Naive thymus-derived CD4-positive, alpha-beta T cell (primary cell): ENCODE results near the gene KRT34. TPM values are rescaled to one million over a fixed set of nuclear protein-coding genes. Genes with fewer than 3 reads are reported as not detected.

ENCODE experiments used
- ATAC-seq: fragments of 150-1000 bp; cut with Tn5 transposase; 2 replicates; pipeline ENCODE4 v1.10.0; 2021; ENCODE audit warnings: mild to moderate bottlenecking, moderate library complexity
- CTCF ChIA-PET: fragments of 350-600 bp; sonication (Branson Sonifier 250); formaldehyde crosslinking; loops from one replicate; lab custom pipeline; 2021; ENCODE audit warnings: antibody characterized with exemption; lab: Charles Lee
- POLR2A ChIA-PET: fragments of 350-600 bp; sonication (Branson Sonifier 250); formaldehyde crosslinking; loops from one replicate; lab custom pipeline; 2021; ENCODE audit warnings: antibody characterized with exemption, inconsistent platforms; lab: Charles Lee
- DNase-seq, 9 donors: peaks; one replicate each; pipeline versions ENCODE4 v3.0.0 to v3.0.0-alpha.2; 2020 to 2022; ENCODE audit warnings: mixed read lengths in 1 of 9
- H3K27ac ChIP-seq: one replicate; pipeline ENCODE4 v1.7.0; 2013; ENCODE audit warnings: mild to moderate bottlenecking, low read depth, low read length, moderate library complexity
- H3K27me3 ChIP-seq, 2 donors: one replicate each; pipeline ENCODE4 v1.7.0; 2013; ENCODE audit warnings: low read length in 2 of 2, mild to moderate bottlenecking in 2 of 2, moderate library complexity in 2 of 2; ENCODE audit not compliant: control insufficient read depth in 2 of 2, insufficient read depth in 2 of 2
- H3K36me3 ChIP-seq, 3 experiments: 1 replicate in 2 of 3; 2 replicates in 1 of 3; pipeline ENCODE4 v1.7.0; 2013; ENCODE audit warnings: low read length in 3 of 3, mild to moderate bottlenecking in 3 of 3, moderate library complexity in 1 of 3; ENCODE audit not compliant: insufficient read depth in 3 of 3, control insufficient read depth in 2 of 3
- H3K4me1 ChIP-seq, 2 donors: one replicate each; pipeline ENCODE4 v1.7.0; 2013; ENCODE audit warnings: low read length in 2 of 2, mild to moderate bottlenecking in 2 of 2, moderate library complexity in 1 of 2; ENCODE audit not compliant: control insufficient read depth in 2 of 2, insufficient read depth in 2 of 2
- H3K4me3 ChIP-seq: 2 replicates; pipeline ENCODE4 v1.7.0; 2013; ENCODE audit warnings: mild to moderate bottlenecking, low read length
- H3K9me3 ChIP-seq, 3 experiments: 1 replicate in 2 of 3; 2 replicates in 1 of 3; pipeline ENCODE4 v1.7.0; 2013; ENCODE audit warnings: low read length in 3 of 3; ENCODE audit not compliant: control insufficient read depth in 2 of 3
- H3K27ac Mint-ChIP-seq, 9 donors: one replicate each; pipeline ENCODE4 v1.8.0; 2020 to 2022; ENCODE audit warnings: mixed read lengths in 9 of 9, mild to moderate bottlenecking in 8 of 9, moderate library complexity in 5 of 9, inconsistent platforms in 2 of 9
- H3K27me3 Mint-ChIP-seq, 5 donors: one replicate each; pipeline ENCODE4 v1.8.0; 2021 to 2022; ENCODE audit warnings: mixed read lengths in 5 of 5, mild to moderate bottlenecking in 1 of 5
- H3K36me3 Mint-ChIP-seq, 5 donors: one replicate each; pipeline ENCODE4 v1.8.0; 2020 to 2022; ENCODE audit warnings: mixed read lengths in 5 of 5, mild to moderate bottlenecking in 3 of 5, inconsistent platforms in 1 of 5
- H3K4me1 Mint-ChIP-seq, 7 donors: one replicate each; pipeline ENCODE4 v1.8.0; 2020 to 2022; ENCODE audit warnings: mixed read lengths in 7 of 7, mild to moderate bottlenecking in 3 of 7, inconsistent platforms in 1 of 7
- H3K4me3 Mint-ChIP-seq, 10 donors: one replicate each; pipeline ENCODE4 v1.8.0; 2020 to 2022; ENCODE audit warnings: mild to moderate bottlenecking in 10 of 10, mixed read lengths in 10 of 10, moderate library complexity in 6 of 10, inconsistent platforms in 2 of 10
- H3K9me3 Mint-ChIP-seq, 11 donors: one replicate each; pipeline ENCODE4 v1.8.0; 2020 to 2022; ENCODE audit warnings: mixed read lengths in 11 of 11, mild to moderate bottlenecking in 4 of 11, inconsistent platforms in 1 of 11, moderate library complexity in 1 of 11
- intact Hi-C, 2 donors: fragments of 100-400 bp; cut with micrococcal nuclease; formaldehyde crosslinking; loops; one replicate each; pipeline ENCODE4 v1.15.1; 2023
- polyA plus RNA-seq, 2 donors: library from polyadenylated mRNA; unstranded; fragments of 300-500 nt; fragmentation: Illumina TruSeq; gene quantifications; one replicate each; pipeline ENCODE4 v1.2.3, GENCODE V29; 2021
- total RNA-seq, 6 experiments: library from RNA in 5 of 6; stranded (reverse) in 5 of 6; gene quantifications; 1 replicate in 5 of 6; 2 replicates in 1 of 6; pipeline ENCODE4 v1.2.3 and lab custom pipeline; 2021 to 2026

KRT34 gene
- total and polyA plus RNA-seq, 7 experiments from 2014 or later, result not detected

- no peak overlapping the region for H3K27ac ChIP-seq
- ATAC-seq (no peak), DNase-seq (no peak)
- H3K4me1 ChIP-seq, result peaks cover 48 to 51% of the 10 kb centered on the region in 2 donors
- Mint-ChIP-seq H3K9me3 (peaks cover 0 to 29% (median 10%) of the 10 kb centered on the region in 11 donors), H3K4me3 (peak overlapping the region in 7 of 10 donors; percentile 1 to 72 (median 38)), H3K36me3 (peaks cover 4 to 21% (median 11%) of the 10 kb centered on the region in 5 donors), H3K4me1 (peaks cover 33 to 81% (median 56%) of the 10 kb centered on the region in 7 donors), H3K27ac (peak overlapping the region; percentile 34 to 99 (median 94)), H3K27me3 (peaks cover 0 to 19% (median 0%) of the 10 kb centered on the region in 5 donors)
- no peak overlapping the region for H3K4me3 ChIP-seq
- intact Hi-C loops, result loop anchor here in 1 of 2 donors (5.0 kb wide), 1 partner anchor 59 kb away; no protein-coding TSS in a partner anchor
- no peaks in the 10 kb centered on the region for H3K36me3 ChIP-seq
- H3K9me3 ChIP-seq, result peaks cover 0 to 13% (median 5%) of the 10 kb centered on the region in 3 experiments
- POLR2A ChIA-PET, result interaction anchor here (0.6 to 3.0 kb wide), 3 partner anchors 12 to 34 kb away, joined by 3 to 18 read pairs (median 5); partner anchors contain the start of gene KRTAP16-1
- no peaks in the 10 kb centered on the region for H3K27me3 ChIP-seq
- CTCF ChIA-PET, result interaction anchor here (0.6 kb wide), 1 partner anchor 434 kb away, joined by 3 read pairs; no protein-coding TSS in a partner anchor
Measured at GRCh38 chr17:41343029-41343428, 39.1 kb downstream of the KRT34 start.

GRCh38 chr17:41340934-41341861 lies 40.9 kb downstream of the KRT34 start:
- Histone ChIP-seq H3K4me1 (peaks cover 60 to 63% of the 10 kb centered on the region in 2 donors), H3K27me3 (no peaks in the 10 kb centered on the region), H3K27ac (peak overlapping the region; percentile 87), H3K9me3 (peaks cover 0 to 13% (median 5%) of the 10 kb centered on the region in 3 experiments), H3K4me3 (peak overlapping the region; percentile 1), H3K36me3 (no peaks in the 10 kb centered on the region)
- ChIA-PET CTCF (interaction anchor here (0.6 to 3.1 kb wide), 7 partner anchors 12 to 1484 kb away, joined by 3 to 22 read pairs (median 5); no protein-coding TSS in a partner anchor), POLR2A (interaction anchor here (0.7 to 3.0 kb wide), 10 partner anchors 9 to 739 kb away, joined by 3 to 18 read pairs (median 4); partner anchors contain the start of genes EIF1, KRT33A and KRTAP16-1)
- H3K4me3 Mint-ChIP-seq, result peak overlapping the region; percentile 7 to 84 (median 72)
- H3K27me3 Mint-ChIP-seq, result peaks cover 0 to 20% (median 0%) of the 10 kb centered on the region in 5 donors
- ATAC-seq (peak; percentile 75), DNase-seq (peak in 7 of 9 donors; percentile 63 to 91 (median 82))
- H3K36me3 Mint-ChIP-seq, result peaks cover 4 to 21% (median 11%) of the 10 kb centered on the region in 5 donors
- peak overlapping the region; percentile 89 to 99 (median 96) for H3K27ac Mint-ChIP-seq
- H3K9me3 Mint-ChIP-seq, result peaks cover 0 to 29% (median 10%) of the 10 kb centered on the region in 11 donors
- H3K4me1 Mint-ChIP-seq, result peaks cover 33 to 87% (median 63%) of the 10 kb centered on the region in 7 donors
- intact Hi-C loops, result loop anchor here (1.0 to 5.0 kb wide), 3 partner anchors 19 to 61 kb away; no protein-coding TSS in a partner anchor

GRCh38 chr17:41340494-41340893 lies 41.6 kb downstream of the KRT34 start:
- DNase-seq (no peak), ATAC-seq (no peak)
- H3K27ac ChIP-seq, result peak overlapping the region; percentile 87
- H3K36me3 ChIP-seq, result no peaks in the 10 kb centered on the region
- peak overlapping the region; percentile 1 for H3K4me3 ChIP-seq
- peak overlapping the region; percentile 89 to 99 (median 96) for H3K27ac Mint-ChIP-seq
- peaks cover 4 to 21% (median 11%) of the 10 kb centered on the region in 5 donors for H3K36me3 Mint-ChIP-seq
- peaks cover 0 to 13% (median 5%) of the 10 kb centered on the region in 3 experiments for H3K9me3 ChIP-seq
- H3K27me3 Mint-ChIP-seq, result peaks cover 0 to 18% (median 0%) of the 10 kb centered on the region in 5 donors
- H3K4me1 ChIP-seq, result peaks cover 64 to 71% of the 10 kb centered on the region in 2 donors
- no peaks in the 10 kb centered on the region for H3K27me3 ChIP-seq
- CTCF ChIA-PET, result interaction anchor here (1.4 to 3.1 kb wide), 3 partner anchors 12 to 209 kb away, joined by 3 to 22 read pairs (median 5); no protein-coding TSS in a partner anchor
- intact Hi-C loops, result loop anchor here in 1 of 2 donors (5.0 kb wide), 1 partner anchor 62 kb away; no protein-coding TSS in a partner anchor
- H3K9me3 Mint-ChIP-seq, result peaks cover 0 to 29% (median 10%) of the 10 kb centered on the region in 11 donors
- POLR2A ChIA-PET, result interaction anchor here (0.9 to 3.0 kb wide), 5 partner anchors 10 to 209 kb away, joined by 3 to 18 read pairs (median 6); partner anchors contain the start of genes KRT33A and KRTAP16-1
- H3K4me3 Mint-ChIP-seq, result peak overlapping the region; percentile 7 to 81 (median 72)
- H3K4me1 Mint-ChIP-seq, result peaks cover 38 to 90% (median 70%) of the 10 kb centered on the region in 7 donors

DNA sequence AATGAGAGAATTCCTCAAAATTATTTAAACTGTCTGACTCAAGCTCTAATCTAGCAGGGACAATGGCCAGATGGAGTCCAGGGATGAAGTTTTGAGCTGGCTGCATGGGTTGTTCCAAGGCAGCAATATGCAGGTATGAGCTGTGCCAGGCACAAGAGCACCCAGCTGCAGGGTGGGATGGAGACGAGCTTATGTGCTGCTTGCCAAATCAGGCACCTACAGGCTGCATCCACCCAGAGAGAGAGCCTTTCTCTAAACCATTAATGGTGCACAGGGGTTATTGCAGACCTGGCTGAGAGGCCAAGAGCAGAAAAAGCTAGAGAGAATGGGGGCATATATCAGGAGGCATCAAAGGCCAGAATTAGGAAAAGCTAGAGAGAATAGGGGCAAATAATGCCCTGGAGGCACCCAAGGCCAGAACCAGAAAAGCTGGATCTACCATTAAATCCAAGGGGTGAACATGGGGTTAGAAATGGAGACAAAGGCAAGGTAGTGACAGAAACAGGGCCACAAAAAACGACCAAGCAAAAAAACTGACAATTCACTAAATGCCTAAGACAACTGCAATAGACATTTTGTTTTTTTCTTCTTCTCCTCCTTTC lies 42.4 kb downstream of the KRT34 start:
- Histone ChIP-seq H3K36me3 (no peaks in the 10 kb centered on the region), H3K9me3 (peaks cover 0 to 13% (median 5%) of the 10 kb centered on the region in 3 experiments), H3K27ac (peak overlapping the region; percentile 87), H3K4me1 (peaks cover 72 to 79% of the 10 kb centered on the region in 2 donors), H3K4me3 (peak overlapping the region; percentile 31), H3K27me3 (no peaks in the 10 kb centered on the region)
- Mint-ChIP-seq H3K27ac (peak overlapping the region; percentile 92 to 99 (median 96)), H3K4me1 (peaks cover 45 to 95% (median 79%) of the 10 kb centered on the region in 7 donors), H3K9me3 (peaks cover 0 to 29% (median 10%) of the 10 kb centered on the region in 11 donors), H3K27me3 (peaks cover 0 to 14% (median 0%) of the 10 kb centered on the region in 5 donors), H3K36me3 (peaks cover 4 to 21% (median 6%) of the 10 kb centered on the region in 5 donors), H3K4me3 (peak overlapping the region; percentile 28 to 81 (median 74))
- intact Hi-C loops, result loop anchor here (1.0 to 5.0 kb wide), 4 partner anchors 17 to 327 kb away; no protein-coding TSS in a partner anchor
- ChIA-PET POLR2A (interaction anchor here (1.1 to 1.6 kb wide), 4 partner anchors 8 to 210 kb away, joined by 3 to 6 read pairs (median 4); no protein-coding TSS in a partner anchor), CTCF (interaction anchor here (0.6 to 3.1 kb wide), 3 partner anchors 17 to 53 kb away, joined by 3 to 22 read pairs (median 4); partner anchors contain the start of gene KRTAP16-1)
- ATAC-seq, result no peak
- no peak for DNase-seq

DNA sequence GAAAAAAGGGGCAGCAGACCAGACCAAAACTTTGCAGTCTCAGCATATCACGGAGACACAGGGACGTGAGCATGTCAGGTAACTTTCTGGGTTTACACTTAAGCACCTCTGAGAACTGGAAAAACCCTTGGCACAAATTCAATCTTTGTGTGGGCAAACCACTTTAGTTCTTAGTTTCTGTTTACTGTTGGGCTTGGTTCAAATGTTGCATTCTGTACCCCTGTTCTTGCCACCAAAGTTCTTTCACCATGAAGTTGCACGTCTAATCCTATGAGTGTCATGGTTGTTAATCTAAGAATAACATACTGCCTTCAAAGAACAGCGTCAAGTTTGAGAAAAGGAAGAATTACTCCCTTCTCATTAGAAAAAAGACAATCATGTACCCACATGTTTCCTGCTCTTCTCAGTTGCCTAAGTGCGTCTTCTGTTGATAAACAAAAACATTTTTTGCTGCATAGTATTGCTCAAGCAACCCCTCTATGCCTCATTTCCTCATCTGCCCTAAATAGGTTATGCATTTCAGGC lies 43.1 kb downstream of the KRT34 start:
- Mint-ChIP-seq H3K4me1 (peaks cover 47 to 99% (median 85%) of the 10 kb centered on the region in 7 donors), H3K9me3 (peaks cover 0 to 24% (median 10%) of the 10 kb centered on the region in 11 donors), H3K27ac (peak overlapping the region; percentile 92 to 99 (median 96)), H3K27me3 (peaks cover 0 to 14% (median 0%) of the 10 kb centered on the region in 5 donors), H3K4me3 (peak overlapping the region; percentile 28 to 81 (median 74)), H3K36me3 (peaks cover 4 to 21% (median 6%) of the 10 kb centered on the region in 5 donors)
- Histone ChIP-seq H3K27ac (peak overlapping the region; percentile 87), H3K4me3 (no peak overlapping the region), H3K9me3 (peaks cover 0 to 13% (median 5%) of the 10 kb centered on the region in 3 experiments), H3K36me3 (no peaks in the 10 kb centered on the region), H3K4me1 (peaks cover 78 to 85% of the 10 kb centered on the region in 2 donors), H3K27me3 (no peaks in the 10 kb centered on the region)
- intact Hi-C loops, result loop anchor here (1.0 to 2.0 kb wide), 3 partner anchors 16 to 328 kb away; no protein-coding TSS in a partner anchor
- ATAC-seq (peak; percentile 90), DNase-seq (peak in 7 of 9 donors; percentile 71 to 93 (median 88))
- CTCF ChIA-PET, result interaction anchor here (0.6 to 3.1 kb wide), 3 partner anchors 17 to 53 kb away, joined by 3 to 22 read pairs (median 4); partner anchors contain the start of gene KRTAP16-1
- POLR2A ChIA-PET, result interaction anchor here (0.6 to 1.6 kb wide), 5 partner anchors 9 to 210 kb away, joined by 3 to 8 read pairs (median 4); no protein-coding TSS in a partner anchor
